Loucy (cell line): Measurements from ENCODE around the gene AQP1.

Source experiments
- H2AFZ ChIP-seq: fragments of 200-600 bp; sonication (generic); 2 replicates; pipeline ENCODE4 v1.6.0; 2016; ENCODE audit warnings: antibody characterized with exemption, mild to moderate bottlenecking, low read length, moderate library complexity
- H3F3A ChIP-seq: fragments of 200-600 bp; 2 replicates; pipeline ENCODE4 v1.6.0; 2016; ENCODE audit warnings: antibody characterized with exemption, low read depth, mild to moderate bottlenecking
- H3K27me3 ChIP-seq: fragments of 200-600 bp; sonication (generic); 2 replicates; pipeline ENCODE4 v1.6.1; 2014; ENCODE audit warnings: low read length, mild to moderate bottlenecking; ENCODE audit not compliant: insufficient read depth, poor library complexity, severe bottlenecking
- H3K36me3 ChIP-seq: fragments of 200-600 bp; sonication (generic); 2 replicates; pipeline ENCODE4 v1.6.1; 2016; ENCODE audit warnings: low read length; ENCODE audit not compliant: insufficient read depth
- H3K4me1 ChIP-seq: fragments of 200-600 bp; sonication (generic); 2 replicates; pipeline ENCODE4 v1.5.1; 2014; ENCODE audit warnings: low read length, mild to moderate bottlenecking; ENCODE audit not compliant: insufficient read depth, poor library complexity, severe bottlenecking
- H3K4me2 ChIP-seq: fragments of 200-600 bp; sonication (generic); 2 replicates; pipeline ENCODE4 v1.6.0; 2014; ENCODE audit warnings: antibody characterized with exemption, low read length, low read depth, mild to moderate bottlenecking; ENCODE audit not compliant: poor library complexity, severe bottlenecking
- H3K4me3 ChIP-seq: fragments of 200-600 bp; sonication (generic); 2 replicates; pipeline ENCODE4 v1.5.1; 2014; ENCODE audit warnings: low read length, mild to moderate bottlenecking, mixed read lengths; ENCODE audit not compliant: poor library complexity, severe bottlenecking
- H3K79me2 ChIP-seq: fragments of 200-600 bp; sonication (generic); 2 replicates; pipeline ENCODE4 v1.6.1; 2014; ENCODE audit warnings: low read length; ENCODE audit not compliant: insufficient read depth
- H3K9ac ChIP-seq: fragments of 200-600 bp; sonication (generic); 2 replicates; pipeline ENCODE4 v1.6.0; 2014; ENCODE audit warnings: mild to moderate bottlenecking, low read depth, low read length, moderate library complexity; ENCODE audit not compliant: poor library complexity, severe bottlenecking
- H3K9me2 ChIP-seq: fragments of 200-600 bp; sonication (generic); replicated peaks from 2 replicates; pipeline ENCODE4 v1.6.1; 2016; ENCODE audit warnings: low read depth, low read length, mixed read lengths
- H3K9me3 ChIP-seq: fragments of 200-600 bp; sonication (generic); 2 replicates; pipeline ENCODE4 v1.6.1; 2014; ENCODE audit warnings: mild to moderate bottlenecking, antibody characterized with exemption, low read length, low read depth; ENCODE audit not compliant: insufficient read depth
- H4K20me1 ChIP-seq: fragments of 200-600 bp; sonication (generic); 2 replicates; pipeline ENCODE4 v1.6.0; 2014; ENCODE audit warnings: antibody characterized with exemption, low read length, mild to moderate bottlenecking; ENCODE audit not compliant: insufficient read depth, poor library complexity, severe bottlenecking
- EZH2phosphoT487 ChIP-seq: fragments of 200-600 bp; IDR thresholded peaks from 2 replicates; pipeline ENCODE4 v1.6.1; 2018; ENCODE audit warnings: antibody characterized with exemption, mild to moderate bottlenecking, moderate library complexity, borderline replicate concordance
- TF ChIP-seq, protein P1 (sequence below): fragments of 200-600 bp; sonication (generic); conservative IDR thresholded peaks from 2 replicates; pipeline ENCODE4 v1.5.1; 2014; ENCODE audit warnings: mild to moderate bottlenecking, antibody characterized with exemption, low read length

Gene AQP1

DNA sequence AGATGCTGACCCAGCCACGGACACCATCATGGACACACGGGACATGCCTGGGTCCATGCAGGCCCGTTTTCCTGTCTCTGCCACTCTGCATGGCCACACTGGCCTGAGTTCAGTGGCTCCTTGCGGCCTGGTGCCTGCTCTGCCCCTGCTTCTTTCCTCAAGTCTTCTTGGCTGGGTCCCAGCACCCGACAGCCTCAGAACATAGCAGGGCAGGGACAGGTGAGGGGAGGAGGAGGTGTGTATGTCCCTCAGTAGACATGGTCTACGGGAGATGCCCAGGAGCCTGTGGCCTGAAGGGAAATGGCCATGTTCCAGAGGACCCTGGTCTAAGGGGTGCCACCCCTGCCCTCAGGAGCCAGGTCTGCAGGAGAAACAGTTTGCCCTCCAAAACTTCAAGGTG is 2.2 kb upstream of the AQP1 start:
- H3K4me2 ChIP-seq = no peak overlapping the region
- no peaks in the 10 kb centered on the region for H3F3A ChIP-seq
- H4K20me1 ChIP-seq = no peaks in the 10 kb centered on the region
- TF ChIP-seq EZH2phosphoT487 = no peak
- TF ChIP-seq, protein P1, sequence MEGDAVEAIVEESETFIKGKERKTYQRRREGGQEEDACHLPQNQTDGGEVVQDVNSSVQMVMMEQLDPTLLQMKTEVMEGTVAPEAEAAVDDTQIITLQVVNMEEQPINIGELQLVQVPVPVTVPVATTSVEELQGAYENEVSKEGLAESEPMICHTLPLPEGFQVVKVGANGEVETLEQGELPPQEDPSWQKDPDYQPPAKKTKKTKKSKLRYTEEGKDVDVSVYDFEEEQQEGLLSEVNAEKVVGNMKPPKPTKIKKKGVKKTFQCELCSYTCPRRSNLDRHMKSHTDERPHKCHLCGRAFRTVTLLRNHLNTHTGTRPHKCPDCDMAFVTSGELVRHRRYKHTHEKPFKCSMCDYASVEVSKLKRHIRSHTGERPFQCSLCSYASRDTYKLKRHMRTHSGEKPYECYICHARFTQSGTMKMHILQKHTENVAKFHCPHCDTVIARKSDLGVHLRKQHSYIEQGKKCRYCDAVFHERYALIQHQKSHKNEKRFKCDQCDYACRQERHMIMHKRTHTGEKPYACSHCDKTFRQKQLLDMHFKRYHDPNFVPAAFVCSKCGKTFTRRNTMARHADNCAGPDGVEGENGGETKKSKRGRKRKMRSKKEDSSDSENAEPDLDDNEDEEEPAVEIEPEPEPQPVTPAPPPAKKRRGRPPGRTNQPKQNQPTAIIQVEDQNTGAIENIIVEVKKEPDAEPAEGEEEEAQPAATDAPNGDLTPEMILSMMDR = no peak
- H3K36me3 ChIP-seq = no peaks in the 10 kb centered on the region
- no peaks in the 10 kb centered on the region for H3K79me2 ChIP-seq
- no peaks in the 10 kb centered on the region for H3K4me1 ChIP-seq
- H3K9me3 ChIP-seq = no peaks in the 10 kb centered on the region
- H2AFZ ChIP-seq = no peak overlapping the region
- no peaks in the 10 kb centered on the region for H3K9me2 ChIP-seq
- H3K27me3 ChIP-seq = no peaks in the 10 kb centered on the region
- H3K4me3 ChIP-seq = no peak overlapping the region
- no peak overlapping the region for H3K9ac ChIP-seq

DNA sequence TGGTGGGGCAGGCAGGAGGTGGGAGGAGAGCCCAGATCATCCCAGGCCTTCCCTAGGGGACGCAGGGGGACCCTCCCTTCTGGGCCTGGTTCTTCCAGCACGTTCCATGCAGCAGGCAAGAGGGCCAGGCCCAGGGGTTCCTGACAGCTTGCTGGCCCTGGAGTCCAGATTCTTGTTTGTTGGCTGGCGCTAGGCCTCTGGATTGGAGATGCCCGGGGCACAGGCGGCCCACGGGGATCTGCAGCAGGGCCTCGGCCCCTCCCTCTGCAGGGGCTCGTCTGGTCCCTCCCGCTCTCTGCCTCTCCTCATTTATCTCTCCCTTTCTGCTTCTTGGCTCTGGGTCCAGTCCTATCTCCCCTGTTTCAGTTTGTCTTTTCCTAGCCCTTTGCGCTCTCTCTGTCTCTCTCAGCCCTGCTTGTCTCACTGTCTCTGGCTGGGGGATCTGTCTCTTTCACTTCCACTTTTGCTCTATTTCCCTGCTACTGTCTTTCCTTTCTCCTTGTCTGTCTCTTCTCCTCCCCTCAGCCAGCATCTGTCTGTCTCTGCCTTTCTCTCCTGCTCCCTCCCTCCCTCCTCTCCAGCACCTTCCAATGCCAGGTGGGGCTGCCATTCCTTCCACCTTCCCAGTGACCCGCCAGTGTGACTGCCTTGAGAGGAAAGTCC is 1.1 kb upstream of the AQP1 start:
- no peaks in the 10 kb centered on the region for H3K9me3 ChIP-seq
- H4K20me1 ChIP-seq = no peaks in the 10 kb centered on the region
- H3K9me2 ChIP-seq = no peaks in the 10 kb centered on the region
- H3K27me3 ChIP-seq = no peaks in the 10 kb centered on the region
- H3K36me3 ChIP-seq = no peaks in the 10 kb centered on the region
- no peak overlapping the region for H2AFZ ChIP-seq
- no peaks in the 10 kb centered on the region for H3F3A ChIP-seq
- H3K4me3 ChIP-seq = no peak overlapping the region
- H3K9ac ChIP-seq = no peak overlapping the region
- H3K4me2 ChIP-seq = no peak overlapping the region
- TF ChIP-seq, protein P1 = no peak
- TF ChIP-seq EZH2phosphoT487 = no peak
- no peaks in the 10 kb centered on the region for H3K79me2 ChIP-seq
- no peaks in the 10 kb centered on the region for H3K4me1 ChIP-seq

DNA sequence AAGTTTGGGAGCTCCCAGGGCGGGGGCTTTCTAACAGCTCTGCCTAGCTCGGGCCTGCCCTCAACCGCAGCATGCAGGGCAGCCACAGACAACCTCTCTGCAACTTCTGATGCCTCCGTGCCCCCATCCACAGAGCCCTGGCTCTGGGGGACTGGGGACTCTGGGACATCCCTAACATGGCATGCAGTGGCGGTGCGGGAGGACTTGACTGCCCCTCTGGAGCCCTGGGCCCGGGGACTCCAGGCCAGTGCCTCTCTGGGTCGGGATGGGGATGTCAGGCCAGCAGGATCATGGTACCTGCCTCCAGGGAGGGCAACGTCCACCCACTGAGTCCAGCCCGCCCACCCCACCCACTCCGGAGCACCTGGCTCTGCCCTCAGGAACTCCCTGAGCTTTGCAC is 520 bp upstream of the AQP1 start:
- H3K27me3 ChIP-seq = no peaks in the 10 kb centered on the region
- H3K4me3 ChIP-seq = no peak overlapping the region
- H2AFZ ChIP-seq = no peak overlapping the region
- H3K9me3 ChIP-seq = no peaks in the 10 kb centered on the region
- no peaks in the 10 kb centered on the region for H3K36me3 ChIP-seq
- no peaks in the 10 kb centered on the region for H3K9me2 ChIP-seq
- H3K79me2 ChIP-seq = no peaks in the 10 kb centered on the region
- no peaks in the 10 kb centered on the region for H4K20me1 ChIP-seq
- H3F3A ChIP-seq = no peaks in the 10 kb centered on the region
- no peaks in the 10 kb centered on the region for H3K4me1 ChIP-seq
- no peak overlapping the region for H3K9ac ChIP-seq
- TF ChIP-seq EZH2phosphoT487 = no peak
- TF ChIP-seq, protein P1 = no peak
- H3K4me2 ChIP-seq = no peak overlapping the region
